ENCODE data around the gene RXFP1. TPM values are rescaled to one million over a fixed set of nuclear protein-coding genes. Genes with fewer than 3 reads are reported as not detected.

RXFP1 gene
- total and polyA plus RNA-seq, 12 donors, result 0.78 to 15.3 (median 6.7) TPM

DNA sequence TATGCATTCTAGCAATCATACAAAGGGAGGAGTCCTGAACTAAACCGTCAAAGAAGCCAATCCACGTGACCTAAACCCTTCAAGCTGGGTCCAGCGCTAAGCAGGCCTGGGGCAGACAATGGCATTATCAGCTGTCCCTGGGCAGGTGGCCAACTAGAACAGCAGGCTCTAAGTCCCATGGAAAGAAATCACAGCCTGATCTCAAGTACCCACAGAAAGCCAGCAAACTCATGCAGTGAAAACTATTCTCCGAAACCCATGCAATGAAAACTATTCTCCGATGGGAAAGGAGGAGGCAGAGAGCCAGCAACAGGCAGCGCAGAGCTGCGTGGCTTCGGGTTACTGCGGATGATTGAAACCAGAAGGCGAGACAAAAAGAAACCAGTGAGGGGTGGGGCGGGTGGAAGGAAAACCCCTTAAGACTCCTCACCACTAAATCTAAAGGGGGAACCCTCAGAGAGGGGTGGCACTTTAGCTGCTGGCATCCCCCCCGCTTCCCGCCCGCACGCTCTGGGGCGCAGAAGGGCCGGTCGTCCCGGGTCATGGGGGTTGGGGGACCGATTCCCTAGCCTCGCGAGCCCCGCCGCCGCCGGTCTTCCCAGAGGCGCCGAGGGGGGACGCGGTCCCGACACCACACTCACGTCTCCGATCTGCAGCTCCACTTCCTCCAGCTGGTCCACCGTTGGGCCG lies 149.4 kb downstream of the RXFP1 start:
- H3K27ac ChIP-seq, result peak overlapping the region; percentile 54 to 98 (median 86)
- H3K4me3 ChIP-seq, result peak overlapping the region; percentile 72 to 95 (median 84)
- intact Hi-C loops (cut with DNase I), result no loop called here
- H3K27me3 ChIP-seq, result no peaks in the 10 kb centered on the region
- no peaks in the 10 kb centered on the region for H3K9me3 ChIP-seq (replicated peaks in 1 of 3)
- 0 to 1% (median 0%) methylated on average over 26 to 35 of the region's 35 CpGs for WGBS, 4 donors
- H3K36me3 ChIP-seq (replicated peaks in 1 of 2), result no peaks in the 10 kb centered on the region
- peak; percentile 70 to 92 (median 87) for DNase-seq
- TF ChIP-seq, protein P1, sequence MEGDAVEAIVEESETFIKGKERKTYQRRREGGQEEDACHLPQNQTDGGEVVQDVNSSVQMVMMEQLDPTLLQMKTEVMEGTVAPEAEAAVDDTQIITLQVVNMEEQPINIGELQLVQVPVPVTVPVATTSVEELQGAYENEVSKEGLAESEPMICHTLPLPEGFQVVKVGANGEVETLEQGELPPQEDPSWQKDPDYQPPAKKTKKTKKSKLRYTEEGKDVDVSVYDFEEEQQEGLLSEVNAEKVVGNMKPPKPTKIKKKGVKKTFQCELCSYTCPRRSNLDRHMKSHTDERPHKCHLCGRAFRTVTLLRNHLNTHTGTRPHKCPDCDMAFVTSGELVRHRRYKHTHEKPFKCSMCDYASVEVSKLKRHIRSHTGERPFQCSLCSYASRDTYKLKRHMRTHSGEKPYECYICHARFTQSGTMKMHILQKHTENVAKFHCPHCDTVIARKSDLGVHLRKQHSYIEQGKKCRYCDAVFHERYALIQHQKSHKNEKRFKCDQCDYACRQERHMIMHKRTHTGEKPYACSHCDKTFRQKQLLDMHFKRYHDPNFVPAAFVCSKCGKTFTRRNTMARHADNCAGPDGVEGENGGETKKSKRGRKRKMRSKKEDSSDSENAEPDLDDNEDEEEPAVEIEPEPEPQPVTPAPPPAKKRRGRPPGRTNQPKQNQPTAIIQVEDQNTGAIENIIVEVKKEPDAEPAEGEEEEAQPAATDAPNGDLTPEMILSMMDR (IDR thresholded peaks at IDR 0.05), result no peak
- TF ChIP-seq POLR2A (IDR thresholded peaks at IDR 0.05), result peak in 1 of 2 donors; percentile 23
- peaks cover 14 to 18% of the 10 kb centered on the region in 2 donors for H3K4me1 ChIP-seq (replicated peaks in 1 of 2)

DNA sequence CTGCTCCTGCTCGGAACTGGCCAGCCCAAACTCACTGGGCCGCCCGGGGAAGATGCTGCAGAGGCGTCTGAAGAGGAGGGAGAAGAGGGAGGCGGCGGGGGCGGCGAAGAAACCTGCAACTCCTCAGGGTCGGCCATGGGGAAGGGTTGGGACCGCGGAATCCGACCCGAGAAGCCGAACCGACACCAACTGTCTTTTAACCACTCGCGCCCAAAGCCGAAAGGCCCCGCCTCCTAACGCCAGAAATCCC lies 149.9 kb downstream of the RXFP1 start, which contains the start of gene C4orf46:
TSS of gene C4orf46 (minus strand) at position 223 of the 250 bp plus-strand sequence. CDS start at position 137, 86 bp downstream.
- Histone ChIP-seq H3K36me3 (replicated peaks in 1 of 2) (no peaks in the 10 kb centered on the region), H3K27ac (peak within 1 kb of the TSS; percentile 74 to 98 (median 95)), H3K4me3 (peak within 1 kb of the TSS; percentile 72 to 95 (median 85)), H3K4me1 (replicated peaks in 1 of 2) (peaks cover 14 to 18% of the 10 kb centered on the region in 2 donors), H3K27me3 (no peaks in the 10 kb centered on the region), H3K9me3 (replicated peaks in 1 of 3) (no peaks in the 10 kb centered on the region)
- DNase-seq, result no peak
- intact Hi-C loops (cut with DNase I), result no loop called here
- no peak for TF ChIP-seq POLR2A (IDR thresholded peaks at IDR 0.05)
- TF ChIP-seq, protein P1 (IDR thresholded peaks at IDR 0.05), result no peak
- WGBS, 4 donors, result 0 to 1% (median 0%) methylated on average over 6 to 20 of the region's 20 CpGs

GRCh38 chr4:158671915-158672806 lies 150.5 kb downstream of the RXFP1 start, which contains the start of gene ETFDH:
Gene ETFDH, plus strand, starts transcription at chr4:158672296. Its CDS starts 161 bp downstream, at chr4:158672457.
- Histone ChIP-seq H3K4me1 (replicated peaks in 1 of 2) (peaks cover 14 to 18% of the 10 kb centered on the region in 2 donors), H3K9me3 (replicated peaks in 1 of 3) (no peaks in the 10 kb centered on the region), H3K36me3 (replicated peaks in 1 of 2) (no peaks in the 10 kb centered on the region), H3K27ac (peak within 1 kb of the TSS; percentile 74 to 98 (median 95)), H3K27me3 (no peaks in the 10 kb centered on the region), H3K4me3 (peak within 1 kb of the TSS; percentile 72 to 95 (median 85))
- TF ChIP-seq, protein P1 (IDR thresholded peaks at IDR 0.05), result peak; percentile 53 to 76 (median 64)
- TF ChIP-seq POLR2A (IDR thresholded peaks at IDR 0.05), result peak; percentile 87 to 95
- DNase-seq, result peak; percentile 98 to 100 (median 99)
- intact Hi-C loops (cut with DNase I), result no loop called here
- WGBS, 4 donors, result 0 to 1% (median 0%) methylated on average over 31 to 60 of the region's 60 CpGs

DNA sequence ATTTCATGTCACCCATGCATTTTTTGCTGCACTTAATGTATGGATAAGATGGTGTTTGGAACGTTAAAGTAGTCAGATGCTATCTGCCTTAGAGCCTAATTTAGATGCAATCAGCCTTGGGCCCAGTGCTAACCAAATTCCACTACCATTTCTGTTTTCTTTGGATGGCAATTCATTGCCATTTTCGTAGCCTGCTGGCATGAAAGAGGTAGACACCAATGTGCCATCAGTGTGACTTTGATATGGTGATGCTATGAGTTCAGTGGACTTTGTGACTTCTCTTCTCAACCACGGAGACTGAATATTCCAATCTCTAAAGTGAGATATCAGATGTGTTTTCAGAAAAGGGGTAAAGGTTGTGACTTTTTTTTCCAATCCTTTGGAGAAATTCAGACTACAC lies 152.0 kb downstream of the RXFP1 start:
- H3K9me3 ChIP-seq (replicated peaks in 1 of 3), result no peaks in the 10 kb centered on the region
- no peak overlapping the region for H3K4me3 ChIP-seq
- intact Hi-C loops (cut with DNase I), result no loop called here
- H3K27me3 ChIP-seq, result no peaks in the 10 kb centered on the region
- no peak for TF ChIP-seq POLR2A (IDR thresholded peaks at IDR 0.05)
- TF ChIP-seq, protein P1 (IDR thresholded peaks at IDR 0.05), result no peak
- H3K36me3 ChIP-seq (replicated peaks in 1 of 2), result no peaks in the 10 kb centered on the region
- no peak overlapping the region for H3K27ac ChIP-seq
- H3K4me1 ChIP-seq (replicated peaks in 1 of 2), result peaks cover 14 to 25% of the 10 kb centered on the region in 2 donors
- DNase-seq, result no peak
- 70 to 83% (median 72%) methylated on average over 3 of the region's 3 CpGs for WGBS, 4 donors

Measured in adrenal gland (tissue), 12 donors.